NCI-H1105 (cell line): ENCODE measurements around the gene FKBP1A.
"Not testable (repeated sequence)": the region's sequence is repeated elsewhere in the genome, so short reads cannot be mapped to it uniquely, and the experiment has no call there.

Source experiments
- DNase-seq: peaks from one replicate; lab custom pipeline; 2025; lab: John Stamatoyannopoulos, UW

FKBP1A gene

GRCh38 chr20:1417273-1417672 is 24.4 kb upstream of the FKBP1A start:
- DNase-seq: no peak

DNA sequence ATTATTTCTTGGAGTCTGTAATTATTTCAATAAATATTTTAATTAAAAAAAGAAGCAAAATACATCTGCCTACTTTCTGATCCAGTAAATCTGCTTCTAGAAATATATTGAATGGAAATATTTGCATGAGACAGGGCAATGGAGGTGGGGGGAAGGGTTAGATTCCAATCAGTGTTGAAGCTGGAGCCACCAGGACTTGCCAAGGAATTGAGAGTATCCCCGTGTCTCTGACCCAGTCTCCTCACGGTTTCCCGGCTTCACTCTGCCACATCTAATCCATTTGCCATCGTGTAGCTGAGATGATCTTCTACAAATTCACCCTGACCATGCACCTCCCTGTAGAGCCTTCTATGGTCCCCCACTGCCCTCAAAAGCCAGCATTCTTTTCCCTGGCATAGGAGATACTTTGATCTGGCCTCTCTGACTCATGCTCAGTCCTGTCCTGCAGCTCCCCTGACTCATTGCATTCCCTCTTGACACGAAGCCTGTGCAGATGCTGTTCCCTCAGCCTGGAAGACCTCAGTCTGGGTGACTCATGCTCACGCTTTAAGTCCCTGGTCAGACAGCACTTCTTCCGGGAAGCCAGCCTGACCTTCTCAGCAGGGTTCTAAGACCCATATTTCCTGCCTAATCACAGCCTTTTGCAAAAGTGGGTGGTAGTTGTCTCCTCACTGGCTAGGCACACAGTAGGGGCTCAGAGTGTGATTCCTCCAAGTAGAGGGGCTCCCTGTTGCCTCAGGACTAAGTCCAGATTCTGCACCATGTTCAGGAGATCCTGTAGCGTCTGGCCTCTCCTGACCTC is 23.0 kb upstream of the FKBP1A start:
- DNase-seq: no peak

- DNase-seq: no peak
These were observed 22.1 kb upstream of the FKBP1A start for GRCh38 chr20:1414982-1415381.

- DNase-seq: no peak
These were observed 12.9 kb upstream of the FKBP1A start for GRCh38 chr20:1405801-1406200.

- no peak for DNase-seq
These were observed 10.8 kb upstream of the FKBP1A start for GRCh38 chr20:1403624-1404023.

GRCh38 chr20:1402149-1402548 is 9.3 kb upstream of the FKBP1A start:
- no peak for DNase-seq

GRCh38 chr20:1401451-1401907 is 8.6 kb upstream of the FKBP1A start:
- DNase-seq: no peak

DNA sequence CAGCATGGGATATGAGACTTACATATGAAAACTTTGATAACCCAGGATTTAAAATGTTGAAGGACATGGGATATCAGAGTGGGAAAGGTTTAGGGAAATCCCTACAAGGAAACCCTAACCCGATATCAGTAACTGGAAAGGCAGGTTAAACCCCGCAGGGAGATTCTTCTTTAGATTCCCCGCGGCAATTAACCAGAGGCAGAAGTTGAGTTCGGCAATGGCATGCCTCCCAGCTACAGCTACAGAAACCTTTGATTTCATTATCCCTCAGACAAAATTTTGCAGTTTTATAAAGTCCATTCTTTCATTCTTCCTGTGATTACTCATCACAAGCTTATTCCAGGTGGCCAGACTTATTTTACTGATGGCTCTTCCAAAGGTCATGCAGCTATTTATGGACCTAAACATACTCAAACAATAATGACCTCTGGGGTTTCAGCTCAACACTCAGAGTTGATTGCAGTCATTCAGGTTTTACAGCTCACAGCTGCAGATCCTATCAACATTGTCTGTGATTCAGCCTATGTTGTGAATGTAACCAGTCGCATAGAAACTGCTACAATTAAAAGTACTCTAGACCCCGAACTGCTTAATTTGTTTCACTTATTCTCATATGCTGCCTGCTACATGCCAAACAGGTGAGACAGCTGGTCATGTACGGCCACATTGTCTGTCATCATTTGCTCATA is 7.0 kb upstream of the FKBP1A start:
- peak; percentile 17 for DNase-seq

DNA sequence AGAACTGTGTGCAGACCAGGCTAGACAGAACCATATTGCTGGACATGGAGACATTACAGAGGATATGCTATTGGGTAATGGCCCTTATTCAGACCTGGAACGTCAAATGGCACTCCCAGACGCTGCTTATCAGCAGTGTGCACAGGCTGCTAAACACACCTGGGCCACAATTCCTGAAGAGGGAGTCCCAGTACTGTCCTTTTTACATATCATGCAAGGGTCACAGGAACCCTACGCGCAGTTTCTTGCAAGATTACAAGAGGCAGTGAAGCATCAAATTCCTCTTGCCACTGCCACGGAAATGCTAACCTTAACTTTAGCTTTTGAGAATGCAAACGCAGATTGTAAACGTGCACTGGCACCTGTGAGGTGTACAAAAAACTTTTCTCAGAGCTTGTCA is 5.3 kb upstream of the FKBP1A start:
- not testable (repeated sequence) for DNase-seq

DNA sequence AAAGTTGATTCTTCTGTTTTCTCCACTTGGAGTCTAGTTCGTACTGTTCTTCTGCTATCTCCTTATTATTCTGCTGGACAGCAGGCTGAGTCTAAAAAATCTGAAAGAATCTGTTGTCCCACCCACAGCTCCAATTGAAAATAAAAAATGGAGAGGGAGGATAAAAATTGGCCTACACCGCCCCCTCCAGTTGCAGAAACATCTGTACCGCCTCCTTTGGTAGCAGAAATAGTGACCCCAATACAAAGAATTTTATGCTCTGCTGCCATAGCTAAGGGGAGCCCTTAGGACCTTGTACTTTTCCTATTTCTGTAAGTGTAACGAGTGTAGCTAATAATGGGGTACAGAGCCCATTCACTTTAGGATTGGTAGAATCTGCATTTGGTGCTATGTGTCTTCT is 4.9 kb upstream of the FKBP1A start:
- no peak for DNase-seq

GRCh38 chr20:1396702-1397101 is 3.8 kb upstream of the FKBP1A start:
- no peak for DNase-seq

DNA sequence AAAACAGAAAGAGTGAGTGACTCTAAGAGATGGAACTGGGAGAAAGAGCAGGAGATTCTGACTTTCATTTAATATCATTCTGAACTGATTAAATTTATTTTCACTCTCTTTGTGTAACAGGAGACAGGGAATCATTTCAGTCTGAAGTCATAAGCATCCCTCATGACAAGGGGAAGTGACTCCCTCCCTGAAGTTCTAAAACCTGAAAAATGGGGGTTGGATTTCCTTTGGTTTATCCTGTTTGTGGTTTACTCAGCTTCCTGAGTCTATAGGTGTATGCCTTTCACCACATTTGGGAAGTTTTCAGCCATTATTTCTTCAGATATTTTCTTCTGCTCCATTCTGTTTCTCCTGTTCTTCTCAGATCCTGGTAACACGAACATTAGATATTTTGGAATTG is 3.4 kb upstream of the FKBP1A start:
- DNase-seq: no peak

GRCh38 chr20:1394686-1395085 is 1.8 kb upstream of the FKBP1A start:
- no peak for DNase-seq

- no peak for DNase-seq
These were observed 641 bp upstream of the FKBP1A start for GRCh38 chr20:1393507-1393882.

- DNase-seq: no peak
These were observed 486 bp downstream of the FKBP1A start for GRCh38 chr20:1392443-1392692.

GRCh38 chr20:1391640-1392442 is 1.0 kb downstream of the FKBP1A start:
- no peak for DNase-seq

GRCh38 chr20:1390581-1391403 is 2.1 kb downstream of the FKBP1A start:
- DNase-seq: no peak

GRCh38 chr20:1389703-1390580 is 2.9 kb downstream of the FKBP1A start:
- no peak for DNase-seq

DNA sequence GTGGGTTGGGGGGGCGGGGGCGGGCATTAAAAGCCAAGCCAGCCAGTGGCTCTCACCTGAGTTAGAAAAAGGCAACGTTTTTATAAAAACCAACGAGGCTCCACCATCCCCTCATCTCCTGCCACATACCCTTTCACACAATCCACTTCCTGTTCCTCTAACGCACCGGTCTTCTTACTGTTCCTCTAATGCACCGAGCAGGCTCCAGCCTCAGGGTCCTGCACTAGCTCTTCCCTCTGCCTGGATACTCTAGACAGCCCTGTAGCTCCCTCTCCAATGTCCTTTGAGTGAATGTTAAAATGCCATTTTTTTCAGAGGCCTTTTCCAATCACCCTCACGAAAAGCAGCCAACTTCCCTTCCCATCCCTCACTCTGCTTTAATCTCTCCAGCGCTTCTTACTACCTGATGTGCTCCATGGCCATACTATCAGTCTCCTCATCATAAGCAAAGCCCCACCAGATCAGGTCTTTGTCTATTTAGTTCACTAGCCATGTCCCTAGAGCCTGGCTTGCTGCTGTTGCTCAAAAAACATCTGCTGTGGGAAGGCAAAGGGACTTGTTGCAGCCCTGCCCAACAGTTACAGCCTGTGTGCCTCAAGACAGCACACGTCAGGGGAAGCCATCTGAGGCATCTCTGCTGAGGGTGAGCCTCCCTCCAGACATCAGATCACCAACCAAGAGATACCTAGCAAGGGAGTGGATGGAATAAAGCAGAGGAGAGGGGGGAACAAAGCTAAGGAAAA is 3.9 kb downstream of the FKBP1A start:
- DNase-seq: no peak

DNA sequence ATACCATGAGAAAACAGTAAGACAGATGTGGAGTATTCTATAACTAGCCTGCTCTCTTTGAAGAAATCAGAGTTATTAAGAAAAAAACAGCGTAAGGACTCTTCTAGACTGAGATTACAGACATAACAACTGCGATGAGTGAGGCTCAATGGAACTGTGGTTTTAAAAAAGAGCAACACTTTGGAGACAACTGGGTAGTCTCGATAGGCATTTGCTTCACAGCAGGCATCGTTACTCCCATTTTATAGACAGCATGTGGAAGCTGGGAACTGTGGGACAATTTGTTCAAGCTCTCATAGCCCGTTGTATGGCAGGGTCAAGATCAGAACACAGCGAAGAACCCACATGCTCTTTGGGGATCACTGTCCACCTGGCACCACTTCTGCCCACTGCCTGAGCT is 4.6 kb downstream of the FKBP1A start:
- no peak for DNase-seq
